Adrenal gland (tissue), 12 donors: ENCODE results near the gene SIGLEC10. TPM values are rescaled to one million over a fixed set of nuclear protein-coding genes. Genes with fewer than 3 reads are reported as not detected.
"Not testable (repeated sequence)": the region's sequence is repeated elsewhere in the genome, so short reads cannot be mapped to it uniquely, and the experiment has no call there.

Source experiments
- DNase-seq, 7 donors: peaks; one replicate each; pipeline ENCODE4 v3.0.0-alpha.2; 2019 to 2020
- H3K27ac ChIP-seq, 5 donors: fragments of 200-600 bp; sonication (generic) in 4 of 5; 1 replicate in 3 of 5; 2 replicates in 2 of 5; pipeline versions ENCODE4 v1.5.1 to v1.8.0; 2016 to 2020; ENCODE audit warnings: mild to moderate bottlenecking in 1 of 5
- H3K27me3 ChIP-seq: fragments of 200-600 bp; 2 replicates; pipeline ENCODE4 v1.8.0; 2021
- H3K36me3 ChIP-seq, 2 donors: fragments of 200-600 bp; replicated peaks in 1 of 2; 1 replicate in 1 of 2; 2 replicates in 1 of 2; pipeline versions ENCODE4 v1.5.1 to v1.8.0; 2018 to 2022
- H3K4me1 ChIP-seq, 2 donors: fragments of 200-600 bp; replicated peaks in 1 of 2; 1 replicate in 1 of 2; 2 replicates in 1 of 2; pipeline versions ENCODE4 v1.5.1 to v1.8.0; 2018 to 2021
- H3K4me3 ChIP-seq, 4 donors: fragments of 200-600 bp; sonication (generic) in 3 of 4; one replicate each; pipeline ENCODE4 v1.5.1; 2016 to 2018
- H3K9me3 ChIP-seq, 3 donors: fragments of 200-600 bp; sonication (generic) in 1 of 3; replicated peaks in 1 of 3; 1 replicate in 2 of 3; 2 replicates in 1 of 3; pipeline versions ENCODE4 v1.5.1 to v1.8.0; 2016 to 2021
- POLR2A ChIP-seq, 2 donors: fragments of 450-650 bp; IDR thresholded peaks; one replicate each; pipeline ENCODE4 v1.6.1; 2017; ENCODE audit warnings: antibody characterized with exemption in 2 of 2, mild to moderate bottlenecking in 2 of 2, moderate library complexity in 1 of 2
- WGBS, 4 donors: extraction: QIAGEN DNeasy Blood & Tissue Kit in 2 of 4; methylation state at CpG; one replicate each; pipeline versions ENCODE4 v1.1.5 to v1.1.7; 2013 to 2017; 5-methylcytosine and 5-hydroxymethylcytosine counted together
- intact Hi-C, 2 donors: fragments of 100-400 bp; cut with DNase I; formaldehyde crosslinking; loops; one replicate each; pipeline versions ENCODE4 v1.14.1 to v1.15.0; 2022 to 2023
- polyA plus RNA-seq, 3 donors: library from polyadenylated mRNA; stranded (reverse); fragments of 200-250 nt in 2 of 3; fragments of 350-450 nt in 1 of 3; fragmentation: Illumina TruSeq in 1 of 3; extraction: RNeasy Lipid Tissue Mini Kit (QIAGEN cat#74804) in 1 of 3; gene quantifications; one replicate each; pipeline ENCODE4 v1.2.3, GENCODE V29; 2013 to 2014
- total RNA-seq, 9 donors: library from RNA; depleted of rRNA in 4 of 9; stranded (reverse); fragments of >200 nt in 4 of 9; fragments of 120-200 nt in 1 of 9; fragmentation: NEBNext Ultra II Directional in 1 of 9; extraction: Animal tissue kit (Norgen Biotek cat#: 25700) in 1 of 9; gene quantifications; one replicate each; pipeline versions ENCODE4 v1.1.0 to v1.2.4, GENCODE V29; 2013 to 2023
- TF ChIP-seq, protein P1 (sequence below), 6 experiments: fragments of 450-650 bp in 4 of 6; fragments of 200-600 bp in 2 of 6; sonication (generic) in 1 of 6; IDR thresholded peaks; 1 replicate in 5 of 6; 2 replicates in 1 of 6; pipeline versions ENCODE4 v1.5.1 to v1.8.0; 2016 to 2021; ENCODE audit warnings: antibody characterized with exemption in 6 of 6, mild to moderate bottlenecking in 2 of 6, moderate library complexity in 1 of 6
- donor health status: healthy with polysubstance abuse.
- donor health status: Bipolar disorder and iron deficiency.
- donor health status: DM: yes; HTN: yes; CAD: no.
- donor health status: DM: no; HTN: no; CAD: no.
- donor health status: DM: no; HTN: no; CAD: no.
- donor health status: DM: yes; HTN: yes; CAD: no.

SIGLEC10 gene
- total and polyA plus RNA-seq, 12 donors = 0.89 to 70.7 (median 15.8) TPM

DNA sequence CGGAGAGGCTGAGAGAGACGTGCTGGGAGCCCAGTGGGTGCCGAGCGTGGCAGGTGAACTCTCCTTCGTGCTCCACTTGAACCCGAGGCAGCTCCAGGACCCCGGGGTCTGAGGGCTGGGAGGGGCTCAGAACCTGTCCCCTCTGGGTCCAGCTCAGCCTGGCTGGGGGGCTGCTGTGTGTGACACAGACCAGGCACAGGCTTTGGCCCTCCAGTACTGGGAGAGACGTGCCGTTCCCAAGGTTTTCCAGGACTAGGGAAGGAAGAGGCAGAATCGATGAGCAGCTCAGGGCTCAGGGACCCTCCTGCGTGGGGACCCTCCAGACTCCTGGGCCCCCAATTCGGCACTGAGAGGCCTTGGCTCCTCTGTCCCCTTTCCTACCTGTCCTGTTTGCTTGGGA is 2.3 kb downstream of the SIGLEC10 start:
- no peaks in the 10 kb centered on the region for H3K4me1 ChIP-seq
- H3K4me3 ChIP-seq = no peak overlapping the region
- H3K36me3 ChIP-seq = no peaks in the 10 kb centered on the region
- intact Hi-C loops = no loop called here
- TF ChIP-seq, protein P1, sequence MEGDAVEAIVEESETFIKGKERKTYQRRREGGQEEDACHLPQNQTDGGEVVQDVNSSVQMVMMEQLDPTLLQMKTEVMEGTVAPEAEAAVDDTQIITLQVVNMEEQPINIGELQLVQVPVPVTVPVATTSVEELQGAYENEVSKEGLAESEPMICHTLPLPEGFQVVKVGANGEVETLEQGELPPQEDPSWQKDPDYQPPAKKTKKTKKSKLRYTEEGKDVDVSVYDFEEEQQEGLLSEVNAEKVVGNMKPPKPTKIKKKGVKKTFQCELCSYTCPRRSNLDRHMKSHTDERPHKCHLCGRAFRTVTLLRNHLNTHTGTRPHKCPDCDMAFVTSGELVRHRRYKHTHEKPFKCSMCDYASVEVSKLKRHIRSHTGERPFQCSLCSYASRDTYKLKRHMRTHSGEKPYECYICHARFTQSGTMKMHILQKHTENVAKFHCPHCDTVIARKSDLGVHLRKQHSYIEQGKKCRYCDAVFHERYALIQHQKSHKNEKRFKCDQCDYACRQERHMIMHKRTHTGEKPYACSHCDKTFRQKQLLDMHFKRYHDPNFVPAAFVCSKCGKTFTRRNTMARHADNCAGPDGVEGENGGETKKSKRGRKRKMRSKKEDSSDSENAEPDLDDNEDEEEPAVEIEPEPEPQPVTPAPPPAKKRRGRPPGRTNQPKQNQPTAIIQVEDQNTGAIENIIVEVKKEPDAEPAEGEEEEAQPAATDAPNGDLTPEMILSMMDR (IDR thresholded peaks at IDR 0.05) = no peak
- no peak for TF ChIP-seq POLR2A (IDR thresholded peaks at IDR 0.05)
- H3K27me3 ChIP-seq = no peaks in the 10 kb centered on the region
- DNase-seq = no peak
- no peak overlapping the region for H3K27ac ChIP-seq
- 77 to 94% (median 82%) methylated on average over 3 to 12 of the region's 12 CpGs for WGBS, 4 donors
- no peaks in the 10 kb centered on the region for H3K9me3 ChIP-seq

DNA sequence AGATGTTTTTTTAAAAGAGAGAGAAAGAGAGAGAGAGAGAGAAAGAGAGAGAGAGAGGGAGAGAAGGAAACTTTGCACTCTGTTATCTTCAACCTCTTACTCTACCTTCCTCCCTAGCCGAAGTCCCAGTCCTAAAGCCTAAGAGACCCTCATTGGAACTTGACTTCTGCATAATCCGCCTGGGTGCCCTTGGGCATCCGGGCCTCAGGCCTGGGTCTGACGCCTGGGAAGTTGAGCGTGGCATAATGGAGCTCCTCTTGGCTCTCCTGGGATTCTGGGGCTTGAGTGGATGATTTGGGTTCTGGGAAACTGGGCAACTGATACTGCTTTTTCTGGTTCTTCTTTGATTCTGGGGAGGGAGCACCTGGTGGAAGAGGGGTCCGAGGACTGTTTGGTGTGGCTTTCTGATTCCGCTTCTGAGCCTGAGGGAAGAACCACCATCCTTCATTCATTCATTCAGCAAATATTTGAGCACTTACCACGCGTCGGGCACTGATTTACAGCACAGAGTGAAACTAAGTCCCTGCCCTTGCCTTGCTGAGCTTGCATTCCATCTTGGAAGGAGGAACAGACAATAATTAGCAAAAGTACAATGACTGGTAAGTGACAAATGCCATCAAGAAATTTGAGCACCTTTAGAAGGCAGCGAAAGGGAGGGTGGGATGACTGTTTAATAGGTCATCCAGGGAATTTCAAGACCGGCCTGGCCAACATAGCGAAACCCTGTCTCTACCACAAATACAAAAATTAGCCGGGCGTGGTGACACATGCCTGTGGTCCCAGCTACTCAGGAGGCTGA is 6.3 kb downstream of the SIGLEC10 start:
- 82 to 93% (median 90%) methylated on average over 15 of the region's 15 CpGs for WGBS, 4 donors
- Histone ChIP-seq H3K4me3 (no peak overlapping the region), H3K9me3 (no peaks in the 10 kb centered on the region), H3K4me1 (no peaks in the 10 kb centered on the region), H3K27me3 (no peaks in the 10 kb centered on the region), H3K36me3 (no peaks in the 10 kb centered on the region), H3K27ac (no peak overlapping the region)
- no peak for TF ChIP-seq POLR2A (IDR thresholded peaks at IDR 0.05)
- TF ChIP-seq, protein P1 (IDR thresholded peaks at IDR 0.05) = no peak
- DNase-seq = no peak
- intact Hi-C loops = no loop called here

DNA sequence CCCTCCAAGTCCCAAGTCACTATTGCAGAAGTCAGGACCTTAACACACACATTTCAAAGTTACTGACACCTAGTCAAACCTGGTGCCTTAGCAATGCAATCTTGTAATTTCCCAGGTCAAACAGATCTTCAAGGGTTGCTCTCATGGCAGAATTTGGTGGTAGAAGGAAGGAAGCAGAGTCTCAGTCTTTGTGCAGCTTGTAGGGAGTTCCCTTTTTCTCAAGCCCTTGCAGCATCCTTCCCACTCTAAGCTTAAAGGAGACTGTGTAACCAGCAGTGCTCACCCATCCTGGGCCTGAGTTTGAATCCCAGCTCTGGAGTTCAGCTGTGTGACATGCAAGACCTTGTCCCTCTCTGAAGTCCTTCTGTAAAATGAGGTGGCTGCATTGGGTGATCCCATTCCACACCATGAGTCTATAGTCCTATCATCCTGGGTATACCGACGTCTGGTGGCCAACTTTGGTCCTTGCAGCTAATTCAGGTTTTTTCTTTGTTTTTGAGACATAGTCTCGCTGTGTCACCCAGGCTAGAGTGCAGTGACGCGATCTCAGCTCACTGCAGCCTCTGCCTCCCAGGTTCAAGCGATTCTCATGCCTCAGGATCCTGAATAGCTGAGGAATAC is 9.8 kb downstream of the SIGLEC10 start:
- WGBS, 4 donors = 44 to 56% (median 53%) methylated on average over 6 of the region's 6 CpGs
- no peaks in the 10 kb centered on the region for H3K9me3 ChIP-seq
- H3K4me3 ChIP-seq = no peak overlapping the region
- no peaks in the 10 kb centered on the region for H3K4me1 ChIP-seq
- intact Hi-C loops = loop anchor here in 1 of 2 donors (10.0 kb wide), 1 partner anchor 73 kb away; no protein-coding TSS in a partner anchor
- TF ChIP-seq POLR2A (IDR thresholded peaks at IDR 0.05) = no peak
- TF ChIP-seq, protein P1 (IDR thresholded peaks at IDR 0.05) = peak in 5 of 6 experiments; percentile 25 to 53 (median 43)
- no peaks in the 10 kb centered on the region for H3K27me3 ChIP-seq
- peak in 4 of 7 donors; percentile 27 to 58 (median 41) for DNase-seq
- no peaks in the 10 kb centered on the region for H3K36me3 ChIP-seq
- H3K27ac ChIP-seq = peak overlapping the region in 1 of 5 donors; percentile 67

DNA sequence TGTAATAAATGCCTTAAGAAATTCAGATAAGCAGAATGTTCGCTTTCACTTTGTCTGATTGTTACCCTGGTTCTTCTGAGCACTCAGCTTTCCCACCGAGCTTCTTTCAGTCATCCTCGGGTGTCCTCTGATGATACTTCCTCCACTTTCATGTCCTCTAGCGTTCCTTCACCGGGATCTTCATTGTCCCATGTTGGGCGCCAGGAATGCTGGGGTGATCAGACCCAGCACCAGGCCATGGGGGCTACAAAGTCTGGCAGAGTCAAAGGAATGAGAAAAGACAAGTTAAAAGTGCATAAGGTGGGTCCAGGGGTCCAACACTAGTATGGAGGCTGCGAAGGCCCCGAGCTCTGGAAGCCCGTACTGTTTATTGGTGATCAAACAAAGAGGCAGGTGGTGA is 15.3 kb downstream of the SIGLEC10 start:
- Histone ChIP-seq H3K27ac (no peak overlapping the region), H3K9me3 (no peaks in the 10 kb centered on the region), H3K27me3 (no peaks in the 10 kb centered on the region), H3K36me3 (no peaks in the 10 kb centered on the region), H3K4me1 (no peaks in the 10 kb centered on the region), H3K4me3 (no peak overlapping the region)
- no peak for DNase-seq
- 94 to 95% (median 94%) methylated on average over 9 of the region's 9 CpGs for WGBS, 4 donors
- intact Hi-C loops = loop anchor here in 1 of 2 donors (10.0 kb wide), 1 partner anchor 67 kb away; no protein-coding TSS in a partner anchor
- TF ChIP-seq, protein P1 (IDR thresholded peaks at IDR 0.05) = no peak
- TF ChIP-seq POLR2A (IDR thresholded peaks at IDR 0.05) = no peak

DNA sequence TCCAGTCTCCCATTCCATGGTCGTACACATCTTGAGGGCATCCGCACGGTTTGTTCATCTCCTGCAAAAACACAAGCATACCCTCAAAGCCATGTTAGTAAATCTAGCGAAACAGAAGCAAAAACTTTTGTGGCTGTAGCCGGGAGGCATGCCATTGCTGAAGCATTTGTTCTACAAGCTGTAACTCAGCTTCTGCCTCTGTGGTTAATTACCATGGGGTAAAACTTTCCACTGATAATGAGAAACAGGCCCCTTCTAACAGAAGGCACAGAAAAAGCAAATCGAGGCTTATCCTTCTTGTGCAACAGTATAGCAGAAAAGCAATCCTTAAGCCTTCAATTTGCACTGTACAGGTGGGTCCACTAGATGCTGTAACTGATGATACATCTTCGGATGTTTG is 17.5 kb downstream of the SIGLEC10 start:
- H3K9me3 ChIP-seq, DNase-seq, H3K4me1 ChIP-seq, H3K4me3 ChIP-seq, H3K27ac ChIP-seq, H3K36me3 ChIP-seq, H3K27me3 ChIP-seq: not testable (repeated sequence)
- 80 to 87% (median 83%) methylated on average over 7 of the region's 7 CpGs for WGBS, 4 donors
- intact Hi-C loops = loop anchor here in 1 of 2 donors (10.0 kb wide), 1 partner anchor 65 kb away; no protein-coding TSS in a partner anchor
